Effector CD8-positive, alpha-beta T cell (primary cell): ENCODE data around the gene ENDOU.
"Not testable (repeated sequence)": the region's sequence is repeated elsewhere in the genome, so short reads cannot be mapped to it uniquely, and the experiment has no call there.

Experiments
- DNase-seq: peaks from one replicate; lab custom pipeline; 2025; lab: John Stamatoyannopoulos, UW

Gene ENDOU

GRCh38 chr12:47686645-47687240 lies 38.5 kb downstream of the ENDOU start:
- no peak for DNase-seq

- DNase-seq = no peak
Observed at GRCh38 chr12:47679785-47680184, 45.5 kb downstream of the ENDOU start.

- DNase-seq = no peak
Observed at GRCh38 chr12:47672068-47672467, 53.2 kb downstream of the ENDOU start.

GRCh38 chr12:47667935-47668334 lies 57.4 kb downstream of the ENDOU start:
- DNase-seq = not testable (repeated sequence)
